HG03571 (cell line): Measurements from ENCODE around the gene PANX1.
A peak's percentile ranks its signal among the peaks of the same experiment; 100 is the strongest.

ENCODE experiments used
- ATAC-seq: cut with Tn5 transposase; IDR thresholded peaks from one replicate; pipeline ENCODE4 v1.9.1; 2021; ENCODE audit not compliant: unreplicated experiment

PANX1 gene

DNA sequence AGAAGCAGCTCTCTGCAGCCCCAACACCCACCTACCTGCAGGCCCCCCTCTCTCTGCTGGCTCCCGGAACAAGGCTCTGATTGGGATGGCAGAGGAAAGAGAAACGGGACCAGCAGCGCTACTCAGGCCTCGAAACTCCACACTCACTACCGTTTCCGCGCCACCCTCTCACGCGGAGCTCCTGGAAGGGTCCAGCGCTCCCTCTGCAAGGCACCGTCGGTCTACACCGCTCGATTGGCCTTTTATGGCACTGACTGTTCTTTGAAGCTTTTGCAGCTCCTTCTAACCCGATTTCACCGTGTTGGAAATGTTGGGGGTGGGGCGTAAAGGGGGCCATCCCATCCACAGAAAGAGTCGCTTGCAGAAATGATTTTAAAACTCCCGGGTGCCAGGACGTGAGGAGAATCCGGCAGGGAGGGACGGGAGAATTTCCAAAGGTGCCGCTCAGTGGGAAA lies 323 bp upstream of the PANX1 start:
- ATAC-seq = peak; percentile 25

DNA sequence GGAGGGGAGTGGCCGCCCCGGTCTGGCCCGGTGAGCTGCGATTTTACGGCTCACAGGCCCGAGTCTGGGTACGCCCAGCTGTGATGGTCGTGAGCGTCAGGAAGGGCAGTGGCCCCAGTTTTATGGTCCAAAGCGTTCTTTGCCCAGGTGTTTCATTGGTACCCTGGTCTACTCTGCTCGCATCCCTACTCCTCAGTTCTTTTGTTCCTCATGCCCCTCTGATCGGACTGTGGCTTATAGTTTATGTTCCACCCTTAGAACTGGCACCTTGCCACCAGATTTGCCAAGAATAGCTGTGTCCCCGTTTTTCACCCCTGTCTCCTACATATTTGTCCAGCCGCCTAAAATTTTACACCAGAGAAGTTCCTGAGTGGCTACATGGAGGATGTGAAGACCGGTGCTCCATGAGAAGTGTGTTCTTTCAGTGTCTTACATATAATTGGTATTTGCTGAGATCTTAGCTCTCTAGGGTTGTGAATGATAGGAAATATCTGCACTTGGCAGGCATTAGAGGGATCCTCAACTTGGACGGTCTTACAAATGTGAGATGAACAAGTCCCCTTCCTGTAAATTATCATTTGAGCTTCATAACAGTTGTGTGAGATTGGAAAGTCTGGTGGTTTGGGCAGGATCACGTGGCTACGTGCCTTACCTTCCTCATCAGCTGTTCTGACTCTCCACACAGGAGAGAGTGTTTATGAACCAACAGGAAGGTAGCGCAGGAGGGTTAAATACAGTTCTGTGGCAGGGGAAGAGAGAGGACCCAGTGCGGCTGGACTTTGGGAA lies 1.1 kb downstream of the PANX1 start:
- ATAC-seq = no peak

- ATAC-seq = no peak
These were observed 1.8 kb downstream of the PANX1 start for GRCh38 chr11:94130298-94131046.

- ATAC-seq = no peak
These were observed 2.5 kb downstream of the PANX1 start for GRCh38 chr11:94131047-94131717.

DNA sequence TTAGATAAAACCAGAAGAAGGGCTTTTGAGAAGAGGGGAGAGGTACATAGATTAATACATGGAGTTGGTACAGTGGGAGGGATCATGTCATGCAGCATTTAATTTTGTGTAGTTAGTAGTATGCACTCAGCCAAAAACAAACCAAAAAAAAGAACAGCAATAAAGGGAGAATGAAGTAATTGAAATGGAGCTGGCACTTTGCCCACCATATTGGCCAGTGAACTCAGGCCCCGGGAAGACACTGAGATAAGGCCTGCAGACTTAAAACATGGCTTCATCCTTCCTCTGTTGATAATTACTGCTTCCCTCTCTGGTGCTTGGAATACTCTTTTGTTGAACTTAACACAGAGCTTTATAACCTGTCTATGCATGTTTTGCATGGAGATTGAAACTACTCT lies 3.1 kb downstream of the PANX1 start:
- ATAC-seq = no peak

GRCh38 chr11:94132152-94132558 lies 3.5 kb downstream of the PANX1 start:
- ATAC-seq = no peak

DNA sequence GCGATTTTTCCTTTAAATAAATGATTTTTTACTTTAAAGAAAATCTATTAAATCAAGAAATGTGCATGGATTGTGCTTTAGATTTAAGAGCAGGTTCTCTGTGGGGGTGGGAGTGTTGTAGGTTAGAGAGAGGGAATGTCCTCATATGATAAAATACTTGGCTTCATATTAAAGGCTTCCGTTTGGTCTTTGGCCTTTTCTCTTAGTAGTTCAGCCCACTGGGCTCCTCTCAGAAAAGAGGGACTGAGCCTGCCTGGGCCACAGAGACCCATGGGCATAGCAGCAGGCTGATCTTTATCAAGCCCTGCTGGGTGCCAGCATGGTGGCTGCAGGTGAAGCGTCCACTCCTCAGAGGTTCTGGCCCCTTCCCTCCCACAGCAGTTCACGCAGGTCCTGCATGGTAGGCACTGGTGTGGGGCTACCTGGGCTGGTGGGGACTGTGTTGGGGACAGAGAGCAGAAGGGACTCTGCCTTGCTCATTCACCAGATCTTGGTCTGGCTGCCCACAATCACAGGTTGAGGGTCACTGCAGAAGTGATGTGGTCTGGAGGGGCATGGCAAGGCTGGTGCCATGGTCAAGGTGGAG lies 4.3 kb downstream of the PANX1 start:
- no peak for ATAC-seq

GRCh38 chr11:94133752-94134151 lies 5.1 kb downstream of the PANX1 start:
- ATAC-seq = no peak

DNA sequence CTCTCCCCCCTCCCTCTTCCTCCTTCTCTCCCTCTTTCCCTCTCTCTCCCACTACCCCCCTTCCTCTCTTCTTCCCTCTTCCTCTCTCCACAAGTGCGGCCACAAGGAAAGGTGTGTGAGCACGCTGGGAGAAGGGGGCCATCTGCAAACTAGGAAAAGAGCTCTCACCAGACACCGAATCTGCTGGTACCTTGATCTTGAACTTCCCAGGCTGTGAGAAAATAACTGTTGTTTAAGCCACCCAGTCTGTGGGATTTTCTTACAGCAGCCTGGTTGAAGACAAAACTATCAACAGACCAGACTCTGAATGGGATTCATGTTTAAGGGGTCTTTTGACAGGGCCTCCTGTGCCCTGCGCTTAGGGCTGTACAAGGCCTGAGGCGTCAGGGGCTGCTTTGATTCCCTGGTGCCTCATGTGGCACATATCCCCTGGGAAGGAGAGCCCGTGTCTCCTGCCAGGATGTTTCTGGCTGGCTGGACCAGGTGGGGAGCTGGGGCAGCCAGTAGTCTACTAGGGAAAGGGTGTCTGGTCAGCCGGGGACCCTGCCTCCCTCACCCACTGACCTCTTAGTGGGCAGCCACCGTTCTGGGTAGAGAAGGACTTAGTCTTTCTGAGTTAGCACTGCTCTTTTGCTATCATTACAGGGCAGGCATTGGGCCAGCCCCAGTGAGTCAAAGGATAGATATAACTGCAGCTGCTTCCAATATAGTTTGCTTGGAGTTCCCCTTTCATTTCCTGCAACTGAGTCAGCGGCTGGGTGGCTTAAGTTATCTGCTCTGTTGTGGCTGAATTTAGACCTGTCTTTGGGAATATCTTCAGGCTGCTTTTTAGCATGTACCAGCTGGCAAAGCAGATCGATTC lies 6.2 kb downstream of the PANX1 start:
- no peak for ATAC-seq

DNA sequence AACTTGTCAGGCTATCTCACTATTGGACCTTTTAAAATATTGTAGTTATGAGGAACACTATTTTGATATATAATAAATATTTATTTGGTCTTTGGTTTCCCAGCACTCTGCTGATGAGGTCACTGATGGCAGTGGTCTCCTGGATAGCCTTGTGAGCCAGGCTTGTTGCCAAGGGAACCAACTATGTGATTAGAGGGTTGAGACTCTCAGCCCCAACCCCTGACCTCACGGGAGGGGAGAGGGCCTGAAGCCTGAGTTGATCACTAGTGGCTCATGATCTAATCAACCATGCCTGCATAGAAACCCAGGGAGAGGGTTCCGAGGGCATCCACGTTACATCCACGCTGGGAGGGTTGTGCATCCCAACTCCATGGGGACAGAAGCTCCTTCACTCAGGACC lies 10.8 kb downstream of the PANX1 start:
- no peak for ATAC-seq

DNA sequence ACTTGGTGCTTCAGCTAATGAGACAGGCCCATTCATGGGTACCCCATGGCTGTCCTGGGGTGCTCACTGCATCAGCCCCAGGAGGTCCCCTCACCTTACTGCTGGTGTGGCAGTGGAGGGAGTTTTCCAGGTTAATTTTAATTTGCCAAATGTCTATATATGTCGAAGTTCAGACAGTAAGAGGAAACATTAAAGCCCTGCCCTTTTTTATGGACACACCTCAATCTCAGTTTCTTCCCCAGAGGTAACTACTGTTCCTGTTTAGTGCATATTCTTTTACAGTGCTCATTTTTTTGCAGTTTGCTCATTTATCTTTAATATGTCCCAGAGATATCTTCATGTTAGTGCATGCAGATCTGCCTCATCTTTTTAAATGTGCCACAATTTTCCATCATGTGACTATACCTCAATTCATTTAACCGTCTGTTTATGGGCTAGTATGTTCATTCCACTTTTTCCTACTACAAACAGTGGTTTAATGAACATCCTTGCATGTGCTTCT lies 11.6 kb downstream of the PANX1 start:
- no peak for ATAC-seq

- no peak for ATAC-seq
These were observed 13.1 kb downstream of the PANX1 start for GRCh38 chr11:94141511-94142307.

DNA sequence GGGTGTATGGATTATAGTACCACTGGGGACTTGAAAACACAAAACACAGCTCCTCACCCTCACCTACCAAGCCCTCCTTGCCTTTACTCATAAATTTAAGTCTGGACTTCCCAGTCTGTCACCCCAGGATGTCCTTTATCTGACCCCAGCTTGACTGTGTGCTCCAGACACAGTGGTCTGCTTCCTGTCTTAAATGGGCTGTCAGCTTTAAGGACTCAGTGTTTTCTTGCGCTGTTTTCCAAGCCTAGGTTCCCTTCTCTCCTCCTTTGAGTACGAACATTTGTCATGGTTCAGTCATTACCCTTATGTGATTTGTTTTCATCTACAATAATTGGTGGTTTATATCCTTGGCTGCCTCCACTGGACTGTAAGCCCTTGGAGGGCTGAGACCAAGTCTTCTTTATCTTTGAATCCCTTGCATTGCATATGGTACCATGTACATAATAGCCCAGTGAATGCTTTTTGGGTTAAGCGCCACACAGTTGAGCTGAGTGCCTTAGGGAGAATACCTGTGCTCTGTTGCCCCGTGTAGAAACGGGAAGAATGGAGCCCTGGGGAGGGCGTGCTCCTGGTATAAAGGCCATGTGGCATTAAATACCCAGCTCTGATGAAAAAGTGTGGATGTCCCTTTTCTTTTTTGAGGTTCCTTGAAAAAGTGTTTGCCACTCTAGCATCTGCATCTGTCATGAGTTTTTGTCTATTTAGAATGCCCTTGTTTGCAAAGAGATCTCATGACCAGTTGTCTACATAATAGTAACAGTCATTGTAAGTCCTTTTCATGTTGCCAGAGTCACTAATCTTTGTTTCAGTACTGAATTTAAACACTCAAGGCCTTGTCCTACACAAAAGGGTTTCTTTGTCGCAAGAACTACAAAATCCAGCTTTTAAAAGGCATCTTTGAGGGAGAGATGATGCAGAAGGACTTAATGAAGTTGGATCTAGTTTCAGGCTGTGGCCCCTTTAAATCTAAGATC lies 14.0 kb downstream of the PANX1 start:
- ATAC-seq = no peak

DNA sequence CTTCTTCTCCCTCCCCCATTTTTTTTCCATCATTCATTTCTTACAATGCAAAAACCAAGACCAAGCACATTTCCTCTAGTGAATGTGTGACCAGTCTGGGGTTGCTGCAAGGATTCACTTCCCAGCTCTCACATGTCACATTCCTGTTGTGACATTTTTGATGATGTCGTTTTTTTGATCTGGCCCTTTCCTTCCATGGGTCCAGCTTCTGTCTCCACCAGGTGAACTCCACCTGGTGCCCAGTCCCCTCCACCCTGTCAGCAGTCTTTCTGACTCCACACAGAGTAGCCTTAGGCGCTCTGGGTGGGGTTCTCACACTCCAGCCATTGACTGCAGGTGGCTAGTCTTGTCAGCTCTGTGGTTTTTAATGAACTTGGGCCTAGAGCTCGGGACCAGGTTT lies 15.6 kb downstream of the PANX1 start:
- no peak for ATAC-seq

DNA sequence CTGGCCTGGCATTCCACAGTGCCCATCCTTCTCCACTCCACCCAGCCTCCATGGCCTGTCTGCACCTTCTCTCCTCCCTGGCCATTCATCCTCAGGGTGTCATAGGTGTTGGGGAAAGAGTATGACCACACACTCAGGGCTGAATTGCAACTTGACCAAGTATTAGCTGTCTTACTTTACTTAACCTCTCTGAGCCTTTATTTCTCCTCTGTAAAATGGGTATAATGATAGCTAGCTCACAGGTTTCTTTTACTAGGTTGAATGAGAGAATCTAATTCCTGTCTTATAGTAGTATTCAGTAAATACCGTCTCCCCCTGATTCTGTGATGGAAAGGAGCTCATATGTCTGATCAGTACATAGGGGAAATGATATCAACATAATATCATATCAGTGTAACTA lies 16.0 kb downstream of the PANX1 start:
- ATAC-seq = no peak

DNA sequence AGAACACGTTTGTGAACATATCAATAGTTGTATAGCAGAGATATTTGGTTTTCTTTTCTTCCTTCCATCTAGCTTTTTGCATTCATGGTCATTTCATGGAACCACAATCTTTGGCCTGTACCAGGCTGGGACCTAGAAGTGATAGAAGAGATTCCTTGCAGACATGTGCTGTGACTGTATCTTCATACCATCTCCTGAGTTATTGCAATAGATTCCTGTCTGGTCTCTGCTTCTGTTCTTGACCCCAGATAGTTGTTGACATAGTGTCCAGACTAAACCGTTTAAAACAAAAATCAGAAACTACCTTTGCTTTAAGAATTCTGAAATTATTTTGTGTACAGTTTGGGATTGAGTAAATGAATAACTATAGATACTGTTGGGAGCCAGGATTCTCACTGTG lies 16.8 kb downstream of the PANX1 start:
- ATAC-seq = no peak

- no peak for ATAC-seq
These were observed 17.3 kb downstream of the PANX1 start for GRCh38 chr11:94145916-94146315.

- no peak for ATAC-seq
These were observed 18.8 kb downstream of the PANX1 start for GRCh38 chr11:94147433-94147845.
